ENCODE data around the gene EPGN.

The EPGN gene

GRCh38 chr4:74292111-74292870, 16.0 kb upstream of the EPGN start:
- H3K9me3 Mint-ChIP-seq (ENCODE audit: low read depth): no peaks in the 10 kb centered on the region
- H3K36me3 Mint-ChIP-seq: peaks cover 29% of the 10 kb centered on the region
- H3K27ac Mint-ChIP-seq: no peak overlapping the region
- H3K4me1 Mint-ChIP-seq (ENCODE audit: low read depth): no peaks in the 10 kb centered on the region
- H3K27me3 Mint-ChIP-seq: no peaks in the 10 kb centered on the region
- no peak overlapping the region for H3K4me3 Mint-ChIP-seq

- no peak overlapping the region for H3K27ac Mint-ChIP-seq
- peaks cover 29% of the 10 kb centered on the region for H3K36me3 Mint-ChIP-seq
- H3K4me3 Mint-ChIP-seq: no peak overlapping the region
- no peaks in the 10 kb centered on the region for H3K4me1 Mint-ChIP-seq (ENCODE audit: low read depth)
- H3K27me3 Mint-ChIP-seq: no peaks in the 10 kb centered on the region
- no peaks in the 10 kb centered on the region for H3K9me3 Mint-ChIP-seq (ENCODE audit: low read depth)
These were observed 14.7 kb upstream of the EPGN start for GRCh38 chr4:74293558-74293957.

GRCh38 chr4:74294681-74295080, 13.6 kb upstream of the EPGN start:
- Mint-ChIP-seq H3K27me3 (no peaks in the 10 kb centered on the region), H3K27ac (no peak overlapping the region), H3K4me1 (ENCODE audit: low read depth) (no peaks in the 10 kb centered on the region), H3K9me3 (ENCODE audit: low read depth) (no peaks in the 10 kb centered on the region), H3K4me3 (no peak overlapping the region), H3K36me3 (peaks cover 22% of the 10 kb centered on the region)

GRCh38 chr4:74297539-74297938, 10.7 kb upstream of the EPGN start:
- no peak overlapping the region for H3K4me3 Mint-ChIP-seq

GRCh38 chr4:74304095-74304625, 4.1 kb upstream of the EPGN start:
- H3K4me3 Mint-ChIP-seq: no peak overlapping the region
- H3K27me3 Mint-ChIP-seq: no peaks in the 10 kb centered on the region
- peaks cover 9% of the 10 kb centered on the region for H3K4me1 Mint-ChIP-seq (ENCODE audit: low read depth)
- peaks cover 2% of the 10 kb centered on the region for H3K36me3 Mint-ChIP-seq
- H3K9me3 Mint-ChIP-seq (ENCODE audit: low read depth): no peaks in the 10 kb centered on the region
- H3K27ac Mint-ChIP-seq: no peak overlapping the region

More at GRCh38 chr4:74297539-74297938, 10.7 kb upstream of the EPGN start:
- peaks cover 12% of the 10 kb centered on the region for H3K36me3 Mint-ChIP-seq
- H3K27me3 Mint-ChIP-seq: no peaks in the 10 kb centered on the region
- H3K9me3 Mint-ChIP-seq (ENCODE audit: low read depth): no peaks in the 10 kb centered on the region
- H3K4me1 Mint-ChIP-seq (ENCODE audit: low read depth): no peaks in the 10 kb centered on the region
- no peak overlapping the region for H3K27ac Mint-ChIP-seq

- H3K36me3 Mint-ChIP-seq: peaks cover 2% of the 10 kb centered on the region
- no peak overlapping the region for H3K4me3 Mint-ChIP-seq
- H3K27ac Mint-ChIP-seq: no peak overlapping the region
- no peaks in the 10 kb centered on the region for H3K9me3 Mint-ChIP-seq (ENCODE audit: low read depth)
- H3K27me3 Mint-ChIP-seq: no peaks in the 10 kb centered on the region
- H3K4me1 Mint-ChIP-seq (ENCODE audit: low read depth): peaks cover 12% of the 10 kb centered on the region
These were observed 3.3 kb upstream of the EPGN start for GRCh38 chr4:74305000-74305399.

GRCh38 chr4:74307170-74307569, 1.1 kb upstream of the EPGN start:
- no peak overlapping the region for H3K27ac Mint-ChIP-seq
- no peaks in the 10 kb centered on the region for H3K9me3 Mint-ChIP-seq (ENCODE audit: low read depth)
- no peak overlapping the region for H3K4me3 Mint-ChIP-seq
- no peaks in the 10 kb centered on the region for H3K27me3 Mint-ChIP-seq
- H3K36me3 Mint-ChIP-seq: no peaks in the 10 kb centered on the region
- peaks cover 12% of the 10 kb centered on the region for H3K4me1 Mint-ChIP-seq (ENCODE audit: low read depth)

- H3K9me3 Mint-ChIP-seq (ENCODE audit: low read depth): no peaks in the 10 kb centered on the region
- no peak overlapping the region for H3K4me3 Mint-ChIP-seq
- no peak overlapping the region for H3K27ac Mint-ChIP-seq
- H3K27me3 Mint-ChIP-seq: no peaks in the 10 kb centered on the region
- no peaks in the 10 kb centered on the region for H3K36me3 Mint-ChIP-seq
- peaks cover 12% of the 10 kb centered on the region for H3K4me1 Mint-ChIP-seq (ENCODE audit: low read depth)
These were observed 953 bp downstream of the EPGN start for GRCh38 chr4:74309223-74309622.

GRCh38 chr4:74311696-74312313, 3.5 kb downstream of the EPGN start:
- no peak overlapping the region for H3K4me3 Mint-ChIP-seq
- no peak overlapping the region for H3K27ac Mint-ChIP-seq
- no peaks in the 10 kb centered on the region for H3K27me3 Mint-ChIP-seq
- H3K9me3 Mint-ChIP-seq (ENCODE audit: low read depth): no peaks in the 10 kb centered on the region
- H3K4me1 Mint-ChIP-seq (ENCODE audit: low read depth): peaks cover 12% of the 10 kb centered on the region
- no peaks in the 10 kb centered on the region for H3K36me3 Mint-ChIP-seq

GRCh38 chr4:74314329-74314728, 6.1 kb downstream of the EPGN start:
- H3K36me3 Mint-ChIP-seq: no peaks in the 10 kb centered on the region
- no peaks in the 10 kb centered on the region for H3K27me3 Mint-ChIP-seq
- H3K4me3 Mint-ChIP-seq: no peak overlapping the region
- H3K27ac Mint-ChIP-seq: no peak overlapping the region
- no peaks in the 10 kb centered on the region for H3K9me3 Mint-ChIP-seq (ENCODE audit: low read depth)
- peaks cover 2% of the 10 kb centered on the region for H3K4me1 Mint-ChIP-seq (ENCODE audit: low read depth)

- no peaks in the 10 kb centered on the region for H3K36me3 Mint-ChIP-seq
- H3K27me3 Mint-ChIP-seq: no peaks in the 10 kb centered on the region
- H3K9me3 Mint-ChIP-seq (ENCODE audit: low read depth): no peaks in the 10 kb centered on the region
- H3K4me3 Mint-ChIP-seq: no peak overlapping the region
- H3K27ac Mint-ChIP-seq: no peak overlapping the region
- H3K4me1 Mint-ChIP-seq (ENCODE audit: low read depth): no peaks in the 10 kb centered on the region
These were observed 6.7 kb downstream of the EPGN start for GRCh38 chr4:74314944-74315343.

GRCh38 chr4:74315376-74315775, 7.1 kb downstream of the EPGN start:
- no peaks in the 10 kb centered on the region for H3K27me3 Mint-ChIP-seq

GRCh38 chr4:74316397-74316796, 8.1 kb downstream of the EPGN start:
- H3K9me3 Mint-ChIP-seq (ENCODE audit: low read depth): no peaks in the 10 kb centered on the region
- H3K4me1 Mint-ChIP-seq (ENCODE audit: low read depth): peaks cover 3% of the 10 kb centered on the region
- H3K27me3 Mint-ChIP-seq: no peaks in the 10 kb centered on the region
- H3K27ac Mint-ChIP-seq: no peak overlapping the region
- H3K4me3 Mint-ChIP-seq: no peak overlapping the region
- no peaks in the 10 kb centered on the region for H3K36me3 Mint-ChIP-seq

More at GRCh38 chr4:74315376-74315775, 7.1 kb downstream of the EPGN start:
- no peaks in the 10 kb centered on the region for H3K36me3 Mint-ChIP-seq
- H3K4me3 Mint-ChIP-seq: no peak overlapping the region
- no peaks in the 10 kb centered on the region for H3K9me3 Mint-ChIP-seq (ENCODE audit: low read depth)
- H3K4me1 Mint-ChIP-seq (ENCODE audit: low read depth): peaks cover under 1% of the 10 kb centered on the region
- no peak overlapping the region for H3K27ac Mint-ChIP-seq

- Mint-ChIP-seq H3K4me3 (no peak overlapping the region), H3K36me3 (no peaks in the 10 kb centered on the region), H3K27me3 (no peaks in the 10 kb centered on the region), H3K9me3 (ENCODE audit: low read depth) (no peaks in the 10 kb centered on the region), H3K4me1 (ENCODE audit: low read depth) (peaks cover 3% of the 10 kb centered on the region), H3K27ac (no peak overlapping the region)
These were observed 9.5 kb downstream of the EPGN start for GRCh38 chr4:74317616-74318246.

GRCh38 chr4:74318276-74318675, 10.0 kb downstream of the EPGN start:
- Mint-ChIP-seq H3K4me1 (ENCODE audit: low read depth) (peaks cover 3% of the 10 kb centered on the region), H3K27ac (no peak overlapping the region), H3K4me3 (no peak overlapping the region), H3K36me3 (no peaks in the 10 kb centered on the region), H3K9me3 (ENCODE audit: low read depth) (no peaks in the 10 kb centered on the region), H3K27me3 (no peaks in the 10 kb centered on the region)
